Loucy (cell line): Measurements from ENCODE around the gene PNPLA2.

Source experiments
- EZH2phosphoT487 ChIP-seq: fragments of 200-600 bp; IDR thresholded peaks from 2 replicates; pipeline ENCODE4 v1.6.1; 2018; ENCODE audit warnings: antibody characterized with exemption, mild to moderate bottlenecking, moderate library complexity, borderline replicate concordance
- TF ChIP-seq, protein P1 (sequence below): fragments of 200-600 bp; sonication (generic); conservative IDR thresholded peaks from 2 replicates; pipeline ENCODE4 v1.5.1; 2014; ENCODE audit warnings: mild to moderate bottlenecking, antibody characterized with exemption, low read length

DNA sequence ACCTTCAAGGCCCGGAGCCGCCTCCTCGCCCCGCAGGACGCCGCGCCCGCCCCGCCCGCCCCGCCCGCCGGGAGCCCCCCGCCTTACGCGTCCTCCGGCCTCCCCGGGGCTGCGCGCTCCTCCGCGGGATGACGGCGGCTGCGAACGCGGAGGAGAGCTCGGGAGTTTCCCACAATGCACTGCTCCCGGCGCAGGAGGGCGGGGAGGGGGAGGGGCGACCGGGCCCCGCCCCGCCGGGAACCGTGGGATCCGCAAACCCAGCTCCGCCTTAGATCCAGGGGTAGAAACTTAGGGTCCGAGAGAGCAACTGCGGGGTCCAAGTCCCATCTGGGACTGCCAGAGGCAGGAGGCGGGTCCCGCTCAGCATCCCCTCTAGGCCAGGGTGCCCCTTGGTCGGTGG lies 28.8 kb upstream of the PNPLA2 start, which contains the start of gene CEND1:
- TF ChIP-seq, protein P1, sequence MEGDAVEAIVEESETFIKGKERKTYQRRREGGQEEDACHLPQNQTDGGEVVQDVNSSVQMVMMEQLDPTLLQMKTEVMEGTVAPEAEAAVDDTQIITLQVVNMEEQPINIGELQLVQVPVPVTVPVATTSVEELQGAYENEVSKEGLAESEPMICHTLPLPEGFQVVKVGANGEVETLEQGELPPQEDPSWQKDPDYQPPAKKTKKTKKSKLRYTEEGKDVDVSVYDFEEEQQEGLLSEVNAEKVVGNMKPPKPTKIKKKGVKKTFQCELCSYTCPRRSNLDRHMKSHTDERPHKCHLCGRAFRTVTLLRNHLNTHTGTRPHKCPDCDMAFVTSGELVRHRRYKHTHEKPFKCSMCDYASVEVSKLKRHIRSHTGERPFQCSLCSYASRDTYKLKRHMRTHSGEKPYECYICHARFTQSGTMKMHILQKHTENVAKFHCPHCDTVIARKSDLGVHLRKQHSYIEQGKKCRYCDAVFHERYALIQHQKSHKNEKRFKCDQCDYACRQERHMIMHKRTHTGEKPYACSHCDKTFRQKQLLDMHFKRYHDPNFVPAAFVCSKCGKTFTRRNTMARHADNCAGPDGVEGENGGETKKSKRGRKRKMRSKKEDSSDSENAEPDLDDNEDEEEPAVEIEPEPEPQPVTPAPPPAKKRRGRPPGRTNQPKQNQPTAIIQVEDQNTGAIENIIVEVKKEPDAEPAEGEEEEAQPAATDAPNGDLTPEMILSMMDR: no peak
- no peak for TF ChIP-seq EZH2phosphoT487
